GM23338 (cell line): Measurements from ENCODE around the gene MARCKS. TPM values are rescaled to one million over a fixed set of nuclear protein-coding genes. Genes with fewer than 3 reads are reported as not detected.

ENCODE experiments used
- ATAC-seq: fragments of 200-7000 bp; cut with Tn5 transposase; 3 replicates; pipeline ENCODE4 v1.9.1; 2020
- DNase-seq: peaks from one replicate; pipeline ENCODE4 v3.0.0-alpha.2; 2015; ENCODE audit warnings: low spot score
- H2AFZ ChIP-seq: fragments of 200-600 bp; sonication (generic); 2 replicates; pipeline ENCODE4 v1.8.0; 2016; ENCODE audit warnings: antibody characterized with exemption, mild to moderate bottlenecking, moderate library complexity
- H3F3A ChIP-seq: fragments of 200-600 bp; sonication (generic); replicated peaks from 2 replicates; pipeline ENCODE4 v1.8.0; 2017; ENCODE audit warnings: antibody characterized with exemption, mixed run types, low read depth
- H3K27ac ChIP-seq: fragments of 200-600 bp; sonication (generic); 2 replicates; pipeline ENCODE4 v1.6.1; 2016; ENCODE audit warnings: low read depth
- H3K27me3 ChIP-seq: fragments of 200-600 bp; sonication (generic); 2 replicates; pipeline ENCODE4 v1.8.0; 2016; ENCODE audit warnings: mild to moderate bottlenecking, mixed run types, moderate library complexity; ENCODE audit not compliant: insufficient read depth
- H3K36me3 ChIP-seq: fragments of 200-600 bp; sonication (generic); 2 replicates; pipeline ENCODE4 v1.8.0; 2016; ENCODE audit warnings: mild to moderate bottlenecking; ENCODE audit not compliant: insufficient read depth
- H3K4me1 ChIP-seq: fragments of 200-600 bp; sonication (generic); 2 replicates; pipeline ENCODE4 v1.8.0; 2016; ENCODE audit warnings: mild to moderate bottlenecking, moderate library complexity; ENCODE audit not compliant: insufficient read depth
- H3K4me2 ChIP-seq: fragments of 200-600 bp; sonication (generic); 2 replicates; pipeline ENCODE4 v1.7.1; 2017; ENCODE audit warnings: mixed run types
- H3K4me3 ChIP-seq: fragments of 200-600 bp; sonication (generic); 2 replicates; pipeline ENCODE4 v1.6.1; 2016; ENCODE audit warnings: mixed run types
- H3K79me2 ChIP-seq: fragments of 200-600 bp; sonication (generic); replicated peaks from 2 replicates; pipeline ENCODE4 v1.8.0; 2017; ENCODE audit warnings: mild to moderate bottlenecking; ENCODE audit not compliant: insufficient read depth
- H3K9me2 ChIP-seq: fragments of 200-600 bp; sonication (generic); 2 replicates; pipeline ENCODE4 v1.8.0; 2017; ENCODE audit not compliant: insufficient read depth
- H4K20me1 ChIP-seq: fragments of 200-600 bp; sonication (generic); replicated peaks from 2 replicates; pipeline ENCODE4 v1.8.0; 2017; ENCODE audit warnings: mild to moderate bottlenecking; ENCODE audit not compliant: insufficient read depth
- H3K27ac Mint-ChIP-seq: 2 replicates; pipeline ENCODE4 v1.8.0; 2020; ENCODE audit warnings: inconsistent platforms, mild to moderate bottlenecking, moderate library complexity, mixed read lengths
- H3K27me3 Mint-ChIP-seq: 3 replicates; pipeline ENCODE4 v1.8.0; 2022; ENCODE audit warnings: low read depth, mild to moderate bottlenecking, moderate library complexity, mixed read lengths, inconsistent platforms; ENCODE audit not compliant: insufficient read depth, poor library complexity
- H3K36me3 Mint-ChIP-seq: 3 replicates; pipeline ENCODE4 v1.8.0; 2021; ENCODE audit warnings: low read depth, mild to moderate bottlenecking, inconsistent platforms, moderate library complexity, mixed read lengths
- H3K4me1 Mint-ChIP-seq: 3 replicates; pipeline ENCODE4 v1.8.0; 2020; ENCODE audit warnings: mild to moderate bottlenecking, inconsistent platforms, mixed read lengths
- H3K4me3 Mint-ChIP-seq: 3 replicates; pipeline ENCODE4 v1.8.0; 2021; ENCODE audit warnings: moderate library complexity, mild to moderate bottlenecking, inconsistent platforms, mixed read lengths
- H3K9me3 Mint-ChIP-seq: 3 replicates; pipeline ENCODE4 v1.8.0; 2020; ENCODE audit warnings: moderate library complexity, mild to moderate bottlenecking, inconsistent platforms, mixed read lengths
- CREB1 ChIP-seq: fragments of 250-450 bp; sonication (Bioruptor Pico); IDR thresholded peaks from 2 replicates; pipeline ENCODE4 v1.5.0; 2020; ENCODE audit warnings: low read depth, mild to moderate bottlenecking, moderate library complexity
- EZH2 ChIP-seq: fragments of 200-600 bp; sonication (generic); IDR thresholded peaks from one replicate; pipeline ENCODE4 v1.8.0; 2017; ENCODE audit warnings: antibody characterized with exemption, mild to moderate bottlenecking, low read depth; ENCODE audit not compliant: unreplicated experiment
- EZH2phosphoT487 ChIP-seq: fragments of 200-600 bp; sonication (generic); IDR thresholded peaks from one replicate; pipeline ENCODE4 v1.8.1; 2018; ENCODE audit warnings: antibody characterized with exemption; ENCODE audit not compliant: unreplicated experiment
- JUNB ChIP-seq: IDR thresholded peaks from one replicate; pipeline ENCODE4 v1.6.1; 2016; ENCODE audit warnings: antibody characterized with exemption; ENCODE audit not compliant: unreplicated experiment
- NANOG ChIP-seq: IDR thresholded peaks from 2 replicates; pipeline ENCODE4 v1.6.1; 2016; ENCODE audit warnings: antibody characterized with exemption, borderline replicate concordance
- STAT1 ChIP-seq: IDR thresholded peaks from one replicate; pipeline ENCODE4 v1.6.1; 2016; ENCODE audit warnings: antibody characterized with exemption; ENCODE audit not compliant: unreplicated experiment
- polyA plus RNA-seq: library from polyadenylated mRNA; unstranded; fragments of >200 nt; fragmentation: Nextera tagmentation; extraction: Ambion mirVana; gene quantifications from 2 replicates; pipeline ENCODE4 v1.2.1, GENCODE V29; 2016
- total RNA-seq: library from RNA; depleted of rRNA; stranded (reverse); fragments of >200 nt; shearing (Covaris generic); gene quantifications from 2 replicates; pipeline ENCODE4 v1.2.3, GENCODE V29; 2014
- TF ChIP-seq, protein P1 (sequence below), 2 experiments: fragments of 200-600 bp in 1 of 2; sonication (generic) in 1 of 2; conservative IDR thresholded peaks; 2 replicates each; pipeline versions ENCODE4 v1.5.1 to v1.6.1; 2016 to 2017; ENCODE audit warnings: antibody characterized with exemption in 2 of 2, low read depth in 2 of 2, mild to moderate bottlenecking in 2 of 2, moderate library complexity in 1 of 2
- TF ChIP-seq, protein P2 (sequence below): IDR thresholded peaks from one replicate; pipeline ENCODE4 v1.6.1; 2018; ENCODE audit warnings: antibody characterized with exemption; ENCODE audit not compliant: unreplicated experiment
- TF ChIP-seq, protein P3 (sequence below): IDR thresholded peaks from 2 replicates; pipeline ENCODE4 v1.6.1; 2016; ENCODE audit warnings: antibody characterized with exemption
- TF ChIP-seq, protein P4 (sequence below): fragments of 250-450 bp; sonication (Bioruptor Pico); IDR thresholded peaks from 2 replicates; pipeline ENCODE4 v1.5.0; 2020; ENCODE audit warnings: mild to moderate bottlenecking, moderate library complexity

The MARCKS gene
- total and polyA plus RNA-seq, 2 experiments from 2014 or later = 71.5 to 85.9 TPM

DNA sequence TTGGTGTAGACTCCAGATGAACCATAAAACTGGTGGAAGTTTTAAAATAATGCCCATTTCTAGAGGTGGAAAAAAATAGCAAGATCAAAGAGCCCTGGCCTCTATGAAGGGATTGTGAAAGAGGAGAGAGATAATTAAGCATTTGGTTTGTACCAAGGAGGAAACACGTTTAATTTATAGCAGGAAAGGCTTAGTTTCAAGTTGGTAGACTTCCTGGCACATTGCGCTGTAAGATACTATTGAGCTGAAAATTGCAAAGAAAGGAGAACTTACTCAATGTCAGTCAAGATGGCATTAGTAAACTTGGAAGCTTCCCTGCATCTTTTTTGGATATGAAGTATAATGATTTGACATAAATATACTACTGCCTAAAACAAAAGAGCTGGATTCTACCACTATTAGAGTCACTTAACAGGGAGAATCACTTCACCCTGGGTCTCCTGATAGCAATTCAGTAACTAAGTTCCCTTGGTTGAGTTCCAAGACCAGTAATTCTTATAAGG lies 24.4 kb downstream of the MARCKS start:
- Mint-ChIP-seq H3K9me3 (no peaks in the 10 kb centered on the region), H3K27me3 (no peaks in the 10 kb centered on the region), H3K36me3 (no peaks in the 10 kb centered on the region), H3K4me3 (no peak overlapping the region), H3K4me1 (no peaks in the 10 kb centered on the region), H3K27ac (no peak overlapping the region)
- H3K4me2 ChIP-seq = no peak overlapping the region
- H3K4me3 ChIP-seq = no peak overlapping the region
- H3F3A ChIP-seq = no peaks in the 10 kb centered on the region
- no peaks in the 10 kb centered on the region for H3K9me2 ChIP-seq
- no peaks in the 10 kb centered on the region for H3K36me3 ChIP-seq
- no peaks in the 10 kb centered on the region for H3K27me3 ChIP-seq
- H3K79me2 ChIP-seq = no peaks in the 10 kb centered on the region
- H3K4me1 ChIP-seq = no peaks in the 10 kb centered on the region
- H3K27ac ChIP-seq = no peak overlapping the region
- ATAC-seq (no peak), DNase-seq (no peak)
- H4K20me1 ChIP-seq = no peaks in the 10 kb centered on the region; the same call in 1 of the 2 replicates
- H2AFZ ChIP-seq = no peak overlapping the region
- no peak for TF ChIP-seq STAT1
- TF ChIP-seq, protein P1, sequence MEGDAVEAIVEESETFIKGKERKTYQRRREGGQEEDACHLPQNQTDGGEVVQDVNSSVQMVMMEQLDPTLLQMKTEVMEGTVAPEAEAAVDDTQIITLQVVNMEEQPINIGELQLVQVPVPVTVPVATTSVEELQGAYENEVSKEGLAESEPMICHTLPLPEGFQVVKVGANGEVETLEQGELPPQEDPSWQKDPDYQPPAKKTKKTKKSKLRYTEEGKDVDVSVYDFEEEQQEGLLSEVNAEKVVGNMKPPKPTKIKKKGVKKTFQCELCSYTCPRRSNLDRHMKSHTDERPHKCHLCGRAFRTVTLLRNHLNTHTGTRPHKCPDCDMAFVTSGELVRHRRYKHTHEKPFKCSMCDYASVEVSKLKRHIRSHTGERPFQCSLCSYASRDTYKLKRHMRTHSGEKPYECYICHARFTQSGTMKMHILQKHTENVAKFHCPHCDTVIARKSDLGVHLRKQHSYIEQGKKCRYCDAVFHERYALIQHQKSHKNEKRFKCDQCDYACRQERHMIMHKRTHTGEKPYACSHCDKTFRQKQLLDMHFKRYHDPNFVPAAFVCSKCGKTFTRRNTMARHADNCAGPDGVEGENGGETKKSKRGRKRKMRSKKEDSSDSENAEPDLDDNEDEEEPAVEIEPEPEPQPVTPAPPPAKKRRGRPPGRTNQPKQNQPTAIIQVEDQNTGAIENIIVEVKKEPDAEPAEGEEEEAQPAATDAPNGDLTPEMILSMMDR (conservative IDR thresholded peaks at IDR 0.05; ENCODE audit: low read depth in 2 of 2) = no peak
- TF ChIP-seq, protein P2, sequence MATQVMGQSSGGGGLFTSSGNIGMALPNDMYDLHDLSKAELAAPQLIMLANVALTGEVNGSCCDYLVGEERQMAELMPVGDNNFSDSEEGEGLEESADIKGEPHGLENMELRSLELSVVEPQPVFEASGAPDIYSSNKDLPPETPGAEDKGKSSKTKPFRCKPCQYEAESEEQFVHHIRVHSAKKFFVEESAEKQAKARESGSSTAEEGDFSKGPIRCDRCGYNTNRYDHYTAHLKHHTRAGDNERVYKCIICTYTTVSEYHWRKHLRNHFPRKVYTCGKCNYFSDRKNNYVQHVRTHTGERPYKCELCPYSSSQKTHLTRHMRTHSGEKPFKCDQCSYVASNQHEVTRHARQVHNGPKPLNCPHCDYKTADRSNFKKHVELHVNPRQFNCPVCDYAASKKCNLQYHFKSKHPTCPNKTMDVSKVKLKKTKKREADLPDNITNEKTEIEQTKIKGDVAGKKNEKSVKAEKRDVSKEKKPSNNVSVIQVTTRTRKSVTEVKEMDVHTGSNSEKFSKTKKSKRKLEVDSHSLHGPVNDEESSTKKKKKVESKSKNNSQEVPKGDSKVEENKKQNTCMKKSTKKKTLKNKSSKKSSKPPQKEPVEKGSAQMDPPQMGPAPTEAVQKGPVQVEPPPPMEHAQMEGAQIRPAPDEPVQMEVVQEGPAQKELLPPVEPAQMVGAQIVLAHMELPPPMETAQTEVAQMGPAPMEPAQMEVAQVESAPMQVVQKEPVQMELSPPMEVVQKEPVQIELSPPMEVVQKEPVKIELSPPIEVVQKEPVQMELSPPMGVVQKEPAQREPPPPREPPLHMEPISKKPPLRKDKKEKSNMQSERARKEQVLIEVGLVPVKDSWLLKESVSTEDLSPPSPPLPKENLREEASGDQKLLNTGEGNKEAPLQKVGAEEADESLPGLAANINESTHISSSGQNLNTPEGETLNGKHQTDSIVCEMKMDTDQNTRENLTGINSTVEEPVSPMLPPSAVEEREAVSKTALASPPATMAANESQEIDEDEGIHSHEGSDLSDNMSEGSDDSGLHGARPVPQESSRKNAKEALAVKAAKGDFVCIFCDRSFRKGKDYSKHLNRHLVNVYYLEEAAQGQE = no peak
- TF ChIP-seq, protein P3, sequence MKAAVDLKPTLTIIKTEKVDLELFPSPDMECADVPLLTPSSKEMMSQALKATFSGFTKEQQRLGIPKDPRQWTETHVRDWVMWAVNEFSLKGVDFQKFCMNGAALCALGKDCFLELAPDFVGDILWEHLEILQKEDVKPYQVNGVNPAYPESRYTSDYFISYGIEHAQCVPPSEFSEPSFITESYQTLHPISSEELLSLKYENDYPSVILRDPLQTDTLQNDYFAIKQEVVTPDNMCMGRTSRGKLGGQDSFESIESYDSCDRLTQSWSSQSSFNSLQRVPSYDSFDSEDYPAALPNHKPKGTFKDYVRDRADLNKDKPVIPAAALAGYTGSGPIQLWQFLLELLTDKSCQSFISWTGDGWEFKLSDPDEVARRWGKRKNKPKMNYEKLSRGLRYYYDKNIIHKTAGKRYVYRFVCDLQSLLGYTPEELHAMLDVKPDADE = no peak
- TF ChIP-seq, protein P4, sequence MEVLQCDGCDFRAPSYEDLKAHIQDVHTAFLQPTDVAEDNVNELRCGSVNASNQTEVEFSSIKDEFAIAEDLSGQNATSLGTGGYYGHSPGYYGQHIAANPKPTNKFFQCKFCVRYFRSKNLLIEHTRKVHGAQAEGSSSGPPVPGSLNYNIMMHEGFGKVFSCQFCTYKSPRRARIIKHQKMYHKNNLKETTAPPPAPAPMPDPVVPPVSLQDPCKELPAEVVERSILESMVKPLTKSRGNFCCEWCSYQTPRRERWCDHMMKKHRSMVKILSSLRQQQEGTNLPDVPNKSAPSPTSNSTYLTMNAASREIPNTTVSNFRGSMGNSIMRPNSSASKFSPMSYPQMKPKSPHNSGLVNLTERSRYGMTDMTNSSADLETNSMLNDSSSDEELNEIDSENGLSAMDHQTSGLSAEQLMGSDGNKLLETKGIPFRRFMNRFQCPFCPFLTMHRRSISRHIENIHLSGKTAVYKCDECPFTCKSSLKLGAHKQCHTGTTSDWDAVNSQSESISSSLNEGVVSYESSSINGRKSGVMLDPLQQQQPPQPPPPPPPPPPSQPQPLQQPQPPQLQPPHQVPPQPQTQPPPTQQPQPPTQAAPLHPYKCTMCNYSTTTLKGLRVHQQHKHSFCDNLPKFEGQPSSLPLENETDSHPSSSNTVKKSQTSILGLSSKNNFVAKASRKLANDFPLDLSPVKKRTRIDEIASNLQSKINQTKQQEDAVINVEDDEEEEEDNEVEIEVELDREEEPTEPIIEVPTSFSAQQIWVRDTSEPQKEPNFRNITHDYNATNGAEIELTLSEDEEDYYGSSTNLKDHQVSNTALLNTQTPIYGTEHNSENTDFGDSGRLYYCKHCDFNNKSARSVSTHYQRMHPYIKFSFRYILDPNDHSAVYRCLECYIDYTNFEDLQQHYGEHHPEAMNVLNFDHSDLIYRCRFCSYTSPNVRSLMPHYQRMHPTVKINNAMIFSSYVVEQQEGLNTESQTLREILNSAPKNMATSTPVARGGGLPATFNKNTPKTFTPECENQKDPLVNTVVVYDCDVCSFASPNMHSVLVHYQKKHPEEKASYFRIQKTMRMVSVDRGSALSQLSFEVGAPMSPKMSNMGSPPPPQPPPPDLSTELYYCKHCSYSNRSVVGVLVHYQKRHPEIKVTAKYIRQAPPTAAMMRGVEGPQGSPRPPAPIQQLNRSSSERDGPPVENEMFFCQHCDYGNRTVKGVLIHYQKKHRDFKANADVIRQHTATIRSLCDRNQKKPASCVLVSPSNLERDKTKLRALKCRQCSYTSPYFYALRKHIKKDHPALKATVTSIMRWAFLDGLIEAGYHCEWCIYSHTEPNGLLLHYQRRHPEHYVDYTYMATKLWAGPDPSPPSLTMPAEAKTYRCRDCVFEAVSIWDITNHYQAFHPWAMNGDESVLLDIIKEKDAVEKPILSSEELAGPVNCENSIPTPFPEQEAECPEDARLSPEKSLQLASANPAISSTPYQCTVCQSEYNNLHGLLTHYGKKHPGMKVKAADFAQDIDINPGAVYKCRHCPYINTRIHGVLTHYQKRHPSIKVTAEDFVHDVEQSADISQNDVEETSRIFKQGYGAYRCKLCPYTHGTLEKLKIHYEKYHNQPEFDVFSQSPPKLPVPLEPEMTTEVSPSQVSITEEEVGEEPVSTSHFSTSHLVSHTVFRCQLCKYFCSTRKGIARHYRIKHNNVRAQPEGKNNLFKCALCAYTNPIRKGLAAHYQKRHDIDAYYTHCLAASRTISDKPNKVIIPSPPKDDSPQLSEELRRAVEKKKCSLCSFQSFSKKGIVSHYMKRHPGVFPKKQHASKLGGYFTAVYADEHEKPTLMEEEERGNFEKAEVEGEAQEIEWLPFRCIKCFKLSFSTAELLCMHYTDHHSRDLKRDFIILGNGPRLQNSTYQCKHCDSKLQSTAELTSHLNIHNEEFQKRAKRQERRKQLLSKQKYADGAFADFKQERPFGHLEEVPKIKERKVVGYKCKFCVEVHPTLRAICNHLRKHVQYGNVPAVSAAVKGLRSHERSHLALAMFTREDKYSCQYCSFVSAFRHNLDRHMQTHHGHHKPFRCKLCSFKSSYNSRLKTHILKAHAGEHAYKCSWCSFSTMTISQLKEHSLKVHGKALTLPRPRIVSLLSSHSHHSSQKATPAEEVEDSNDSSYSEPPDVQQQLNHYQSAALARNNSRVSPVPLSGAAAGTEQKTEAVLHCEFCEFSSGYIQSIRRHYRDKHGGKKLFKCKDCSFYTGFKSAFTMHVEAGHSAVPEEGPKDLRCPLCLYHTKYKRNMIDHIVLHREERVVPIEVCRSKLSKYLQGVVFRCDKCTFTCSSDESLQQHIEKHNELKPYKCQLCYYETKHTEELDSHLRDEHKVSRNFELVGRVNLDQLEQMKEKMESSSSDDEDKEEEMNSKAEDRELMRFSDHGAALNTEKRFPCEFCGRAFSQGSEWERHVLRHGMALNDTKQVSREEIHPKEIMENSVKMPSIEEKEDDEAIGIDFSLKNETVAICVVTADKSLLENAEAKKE (CRISPR knock-in tag) = no peak
- TF ChIP-seq EZH2 = no peak
- TF ChIP-seq CREB1 (CRISPR knock-in tag) = no peak
- no peak for TF ChIP-seq NANOG
- TF ChIP-seq JUNB = no peak
- TF ChIP-seq EZH2phosphoT487 = no peak
